Muscle of back (tissue), 11 donors: ENCODE measurements around the gene TSFM. TPM values are rescaled to one million over a fixed set of nuclear protein-coding genes. Genes with fewer than 3 reads are reported as not detected.

ENCODE experiments used
- DNase-seq, 3 donors: peaks; one replicate each; pipeline versions ENCODE4 v3.0.0 to v3.0.0-alpha.2; 2013
- polyA plus RNA-seq, 10 donors: library from polyadenylated mRNA; unstranded; fragments of 120-200 nt; gene quantifications; one replicate each; pipeline ENCODE4 v1.2.1, GENCODE V29; 2013; ENCODE audit not compliant: insufficient read length in 10 of 10

TSFM gene
- polyA plus RNA-seq, 10 donors: 22.6 to 34.7 (median 30.6) TPM

DNA sequence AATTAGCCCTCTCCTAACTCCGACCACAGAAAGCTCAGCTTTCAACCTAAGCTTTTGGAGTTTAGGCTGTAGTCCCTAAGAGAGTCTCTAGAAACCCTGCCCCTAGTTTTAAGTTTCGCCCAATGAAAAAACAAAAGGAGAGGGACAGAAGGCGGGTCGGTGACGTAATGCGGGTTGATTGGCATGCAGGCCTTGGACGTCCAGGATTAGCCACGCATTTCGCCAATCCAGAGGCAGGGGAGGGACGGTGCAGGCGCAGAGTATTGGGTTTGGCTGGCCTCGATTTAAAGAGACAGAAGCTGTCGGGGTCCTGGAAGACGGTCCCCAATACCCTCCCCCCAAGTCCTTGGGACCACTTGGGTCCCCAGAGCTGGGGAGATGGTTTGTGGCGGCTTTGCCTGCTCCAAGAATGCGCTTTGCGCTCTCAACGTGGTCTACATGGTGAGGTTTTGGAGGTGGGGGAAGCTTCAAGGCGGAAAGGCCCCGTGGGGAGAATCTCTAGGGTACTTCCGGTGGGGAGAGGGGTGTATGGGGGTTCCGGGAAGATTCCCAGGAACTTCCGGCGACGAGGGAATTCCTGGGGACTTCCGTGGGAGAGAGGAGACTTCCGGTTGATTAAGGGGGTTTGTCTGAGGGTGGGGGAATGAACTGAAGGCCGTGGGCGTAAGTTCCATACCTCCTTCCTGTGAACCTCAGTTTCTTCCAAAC lies 37.7 kb upstream of the TSFM start, which contains the start of gene TSPAN31:
Gene TSPAN31, plus strand, starts transcription at position 263 of the 708 bp plus-strand sequence. Its CDS starts 116 bp downstream, at position 379.
- DNase-seq: peak; percentile 98 to 99 (median 99)

DNA sequence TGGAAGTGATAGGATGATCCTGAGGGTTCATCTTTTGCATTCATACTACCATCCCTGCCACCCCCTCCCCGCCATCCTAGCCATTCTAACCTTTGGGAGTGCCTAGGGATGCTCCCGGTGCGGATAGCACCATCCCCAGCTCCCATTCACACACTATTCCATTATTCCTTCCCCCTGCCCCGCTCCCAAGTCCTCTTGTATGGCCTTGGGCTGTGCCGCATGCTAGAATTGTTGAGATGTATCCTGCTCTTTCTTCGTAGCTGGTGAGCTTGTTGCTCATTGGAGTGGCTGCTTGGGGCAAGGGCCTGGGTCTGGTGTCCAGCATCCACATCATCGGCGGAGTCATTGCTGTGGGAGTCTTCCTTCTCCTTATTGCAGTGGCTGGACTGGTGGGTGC lies 37.1 kb upstream of the TSFM start:
- DNase-seq: no peak

DNA sequence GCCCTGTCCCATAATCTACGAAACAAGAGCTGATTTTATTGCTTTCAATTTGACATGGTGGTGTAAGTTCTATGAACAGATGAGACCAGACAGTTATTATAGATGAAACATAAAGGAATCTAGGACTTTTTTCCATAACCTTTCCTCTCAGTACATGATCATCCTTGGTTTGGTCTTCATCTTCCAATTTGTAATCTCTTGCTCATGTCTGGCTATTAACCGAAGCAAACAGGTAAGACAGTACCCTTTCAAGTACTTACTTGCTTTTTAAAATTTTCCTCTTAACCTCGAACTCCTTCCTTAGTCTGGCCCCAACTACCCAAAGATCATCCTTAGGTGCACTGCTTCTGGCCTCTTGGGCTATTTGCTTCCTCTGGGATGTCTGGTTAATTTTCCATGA lies 36.6 kb upstream of the TSFM start:
- DNase-seq: no peak

DNA sequence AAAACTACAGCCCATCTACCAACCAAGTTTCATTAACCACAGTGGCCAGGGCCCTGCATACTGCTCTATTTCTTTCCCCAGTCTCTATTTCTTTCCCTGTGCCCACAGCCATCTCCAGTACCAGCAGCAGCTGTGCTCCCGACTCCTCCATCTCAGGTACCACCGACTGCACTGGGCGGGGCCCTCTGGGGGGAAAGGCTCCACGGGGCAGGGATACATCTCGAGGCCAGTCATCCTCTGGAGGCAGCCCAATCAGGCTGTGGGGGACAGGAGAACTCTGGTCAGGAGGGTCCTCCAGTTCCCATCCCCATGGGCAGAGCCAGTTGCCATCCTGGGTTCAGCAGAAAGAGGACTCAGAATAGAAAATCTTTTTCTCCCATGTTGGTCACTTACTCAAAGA lies 33.5 kb upstream of the TSFM start:
- no peak for DNase-seq

DNA sequence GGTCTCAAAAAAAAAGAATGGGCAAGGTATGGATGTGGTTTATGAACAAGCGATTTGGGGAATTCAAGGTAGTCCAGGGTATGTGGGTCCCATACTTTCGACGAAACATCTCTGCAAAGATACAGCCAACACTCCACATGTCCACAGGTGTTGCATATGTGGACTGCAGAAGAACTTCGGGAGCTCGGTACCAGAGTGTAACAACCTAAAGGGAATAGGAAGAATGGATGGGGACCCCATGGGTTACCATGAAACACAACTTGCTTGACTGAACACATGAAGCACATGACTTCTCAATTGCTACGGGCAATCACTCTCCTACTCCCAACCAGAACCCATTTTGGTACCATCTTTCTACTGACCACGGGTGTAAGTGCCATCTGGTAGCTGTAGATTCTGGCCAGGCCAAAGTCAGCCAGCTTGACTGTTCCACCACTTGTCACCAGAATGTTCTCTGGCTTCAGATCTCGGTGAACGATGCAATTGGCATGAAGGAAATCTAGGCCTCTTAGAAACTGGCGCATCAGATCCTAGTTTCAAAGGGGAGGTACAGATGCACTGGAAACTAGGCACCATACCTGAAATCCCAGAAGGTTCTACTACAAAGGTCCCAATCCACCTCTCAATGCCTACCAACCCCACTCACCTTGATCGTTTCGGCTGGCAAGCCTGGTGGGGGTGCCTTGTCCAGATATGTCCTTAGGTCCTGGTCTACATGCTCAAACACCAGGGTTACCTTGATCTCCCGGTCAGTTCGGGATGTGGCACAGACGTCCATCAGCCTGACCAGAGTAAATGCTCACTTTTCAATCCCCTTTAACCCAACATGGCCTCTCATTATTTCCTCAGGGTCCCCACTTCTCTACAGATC lies 31.8 kb upstream of the TSFM start:
- DNase-seq: no peak

DNA sequence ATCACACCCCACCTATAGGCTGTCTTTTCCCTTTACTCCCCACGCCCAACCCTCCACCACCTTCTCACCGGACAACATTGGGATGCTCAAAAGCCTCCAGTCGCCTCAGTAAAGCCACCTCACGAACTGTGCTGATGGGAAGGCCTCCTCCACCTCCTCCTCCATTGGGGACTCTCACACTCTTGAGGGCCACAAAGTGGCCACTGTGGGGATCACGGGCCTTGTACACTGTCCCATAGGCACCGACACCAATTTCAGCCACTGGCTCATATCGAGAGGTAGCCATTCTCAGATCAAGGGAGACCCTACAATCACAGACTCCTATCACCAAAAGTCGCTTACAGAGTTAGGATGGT lies 31.2 kb upstream of the TSFM start:
- no peak for DNase-seq

DNA sequence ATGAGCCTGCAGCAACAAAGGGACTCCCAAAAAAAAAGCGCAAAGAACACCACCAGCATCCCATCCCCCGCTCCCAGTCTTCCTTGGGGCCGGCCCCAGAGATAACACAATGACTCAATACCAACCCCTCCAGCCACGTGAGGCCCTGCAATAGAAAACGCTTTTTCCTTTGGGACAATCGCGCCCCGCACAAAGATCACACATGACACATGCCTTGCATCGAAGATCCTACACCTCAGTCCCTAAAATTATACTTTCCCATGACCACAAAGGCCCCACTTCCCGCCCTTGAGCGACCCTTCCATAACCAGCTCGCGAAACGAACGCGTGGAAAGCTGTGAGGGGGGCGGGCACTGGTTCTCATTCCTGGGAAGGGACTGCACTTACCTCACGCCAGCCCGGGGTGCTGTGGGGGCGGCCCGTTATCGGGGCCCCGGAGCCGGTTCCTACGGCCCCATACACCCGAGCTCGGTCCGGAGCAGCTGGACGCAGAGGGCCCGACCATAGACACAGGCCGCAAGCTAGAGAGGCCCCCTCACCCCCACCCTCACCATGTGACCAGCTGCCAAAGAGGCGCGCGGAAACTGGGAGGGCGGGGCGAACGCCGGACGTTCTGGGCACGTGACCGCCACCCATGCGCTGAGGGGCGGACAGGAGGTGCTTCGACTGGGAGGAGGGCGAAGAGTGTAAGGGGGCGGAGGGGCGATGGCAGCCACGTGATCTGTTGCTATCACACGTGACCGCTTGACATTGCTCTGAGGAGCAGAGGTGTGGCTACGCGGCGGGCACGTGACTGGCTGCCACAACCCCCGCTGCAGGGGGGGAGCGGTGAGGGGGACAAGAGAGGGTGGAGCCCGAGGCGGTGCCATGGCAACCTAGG lies 30.6 kb upstream of the TSFM start, which contains the start of gene CDK4:
Gene CDK4, minus strand, starts transcription at position 523 of the 880 bp plus-strand sequence. CDS start 593 bp downstream, outside the sequence.
- DNase-seq: peak; percentile 99 to 100 (median 99)

DNA sequence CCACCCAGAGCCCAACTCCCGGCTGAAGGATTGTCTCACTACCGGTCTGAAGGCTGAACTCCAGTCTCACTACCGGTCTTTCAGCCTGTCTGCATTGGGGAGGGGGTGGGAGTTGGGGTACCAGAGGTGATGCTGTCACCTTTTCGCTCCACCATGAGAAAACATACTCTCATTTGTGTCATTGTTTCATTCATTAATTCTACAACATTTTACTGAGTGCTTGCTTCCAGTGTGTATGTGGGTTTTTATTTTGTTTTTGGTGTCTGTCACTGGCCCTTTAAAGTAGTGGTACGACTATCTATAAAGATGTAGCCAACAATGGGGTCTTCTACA lies 30.0 kb upstream of the TSFM start:
- no peak for DNase-seq

DNA sequence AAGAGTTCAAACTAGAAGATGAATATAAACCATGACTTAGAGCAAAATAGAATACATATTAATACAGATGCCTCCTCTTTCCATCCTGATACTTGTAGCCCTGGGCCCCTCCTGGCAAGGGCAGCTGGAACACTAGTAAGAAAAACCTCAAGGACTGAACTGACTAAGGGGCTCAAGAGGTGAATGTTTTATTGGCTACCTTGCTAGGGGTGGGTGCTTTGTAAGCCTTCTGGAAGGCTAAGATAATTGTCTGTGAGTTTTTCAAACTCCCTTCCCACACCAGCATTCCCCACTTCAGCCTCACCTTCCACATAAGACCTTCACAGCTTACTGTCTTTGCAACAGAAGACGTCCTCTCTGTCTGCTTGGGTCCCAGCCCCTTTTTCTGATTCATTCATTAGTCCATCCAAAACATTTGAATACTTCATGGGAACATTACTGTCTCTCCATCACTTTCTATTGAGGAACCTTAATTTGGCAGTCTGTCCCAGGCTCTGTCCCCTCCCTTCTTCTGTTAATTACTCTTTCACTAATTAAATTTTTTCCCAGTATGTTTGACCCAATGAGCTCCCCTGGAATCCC lies 28.7 kb upstream of the TSFM start:
- no peak for DNase-seq

DNA sequence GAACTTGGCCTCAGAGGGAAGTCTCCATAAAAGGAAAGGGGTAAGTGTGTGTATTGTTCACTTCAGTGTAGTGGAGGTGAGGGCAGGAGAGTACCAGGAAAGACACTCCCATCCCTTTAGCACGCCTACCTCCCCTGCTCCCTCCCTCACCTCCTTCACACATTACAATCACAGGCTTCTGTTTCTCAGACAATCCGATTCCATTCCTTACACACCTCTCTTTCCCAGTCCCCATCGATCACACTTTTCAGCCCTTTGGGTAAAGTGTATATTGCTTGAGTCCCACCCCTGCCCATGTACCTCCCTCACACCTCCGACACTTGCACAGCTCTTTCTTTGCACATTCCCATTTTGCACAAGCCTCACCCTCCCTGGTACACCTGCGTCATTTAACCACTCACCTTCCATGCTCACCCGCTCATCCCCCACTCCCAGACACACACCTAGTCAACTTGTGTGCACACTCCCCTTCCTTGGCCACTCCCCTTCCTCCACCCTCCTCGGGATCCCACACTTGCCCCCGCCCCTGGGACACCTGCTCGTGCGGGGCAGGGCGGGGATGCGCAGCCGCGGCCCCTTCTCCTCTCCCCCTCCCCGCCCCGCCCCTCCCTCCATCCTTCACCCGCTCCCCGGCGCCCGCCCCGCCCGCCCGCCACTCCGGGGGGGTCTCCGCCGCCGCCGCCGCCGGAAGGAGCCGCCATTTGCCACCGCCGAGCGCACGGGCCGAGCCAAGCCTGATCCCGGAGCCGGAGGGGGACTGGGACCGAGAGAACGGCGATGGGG lies 28.0 kb upstream of the TSFM start, which contains the start of gene MARCHF9:
Gene MARCHF9, plus strand, starts transcription at position 693 of the 783 bp plus-strand sequence. CDS start 426 bp downstream, outside the sequence.
- DNase-seq: peak in 1 of 3 donors; percentile 50

DNA sequence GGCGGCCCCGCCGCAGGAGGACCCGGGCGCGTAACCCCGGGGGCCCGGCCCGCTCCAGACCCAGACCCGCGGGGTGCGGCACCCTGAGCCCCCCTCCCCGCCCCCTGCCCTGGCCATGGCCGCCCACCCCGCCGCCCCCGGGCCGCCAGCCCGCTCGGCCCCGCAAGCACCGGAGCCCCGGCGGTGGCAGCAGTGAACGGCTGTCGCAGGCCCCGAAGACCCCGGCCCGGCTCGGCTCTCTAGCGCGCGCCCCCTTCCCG lies 27.5 kb upstream of the TSFM start:
- DNase-seq: no peak

DNA sequence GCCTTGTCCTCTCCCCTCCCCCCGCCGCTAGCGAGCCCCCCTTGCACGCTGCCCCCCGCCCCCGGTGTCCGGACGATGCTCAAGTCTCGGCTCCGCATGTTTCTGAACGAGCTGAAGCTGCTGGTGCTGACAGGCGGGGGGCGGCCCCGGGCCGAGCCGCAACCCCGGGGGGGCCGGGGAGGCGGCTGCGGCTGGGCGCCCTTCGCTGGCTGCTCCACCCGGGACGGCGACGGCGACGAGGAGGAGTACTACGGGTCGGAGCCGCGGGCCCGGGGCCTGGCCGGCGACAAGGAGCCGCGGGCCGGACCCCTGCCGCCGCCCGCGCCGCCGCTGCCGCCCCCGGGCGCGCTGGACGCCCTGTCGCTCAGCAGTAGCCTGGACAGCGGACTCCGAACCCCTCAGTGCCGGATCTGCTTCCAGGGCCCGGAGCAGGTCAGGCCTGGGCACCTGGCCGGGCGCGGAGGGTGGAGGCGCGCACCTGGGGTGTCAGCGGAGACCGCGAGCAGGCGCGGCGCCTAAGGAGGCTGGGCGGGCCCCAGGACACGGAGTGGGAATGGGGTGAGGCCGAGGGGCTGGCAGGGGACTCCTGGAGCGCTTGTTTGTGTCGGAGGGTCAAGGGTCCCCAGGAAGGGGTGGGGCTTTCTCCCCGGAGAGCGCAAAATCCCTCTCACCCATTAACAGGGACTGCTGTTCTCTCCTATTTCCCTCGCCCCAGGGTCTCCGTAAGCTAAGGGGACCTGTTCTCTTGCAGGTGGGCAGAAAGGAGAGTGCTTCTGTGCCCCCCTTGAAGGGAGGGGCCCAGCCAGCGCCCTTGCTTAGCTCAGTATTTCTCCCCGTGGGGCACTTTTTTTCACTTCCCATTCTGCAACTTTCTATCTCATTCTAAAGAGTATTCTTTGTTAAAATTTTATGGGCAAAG lies 26.9 kb upstream of the TSFM start:
- peak in 1 of 3 donors; percentile 40 for DNase-seq

DNA sequence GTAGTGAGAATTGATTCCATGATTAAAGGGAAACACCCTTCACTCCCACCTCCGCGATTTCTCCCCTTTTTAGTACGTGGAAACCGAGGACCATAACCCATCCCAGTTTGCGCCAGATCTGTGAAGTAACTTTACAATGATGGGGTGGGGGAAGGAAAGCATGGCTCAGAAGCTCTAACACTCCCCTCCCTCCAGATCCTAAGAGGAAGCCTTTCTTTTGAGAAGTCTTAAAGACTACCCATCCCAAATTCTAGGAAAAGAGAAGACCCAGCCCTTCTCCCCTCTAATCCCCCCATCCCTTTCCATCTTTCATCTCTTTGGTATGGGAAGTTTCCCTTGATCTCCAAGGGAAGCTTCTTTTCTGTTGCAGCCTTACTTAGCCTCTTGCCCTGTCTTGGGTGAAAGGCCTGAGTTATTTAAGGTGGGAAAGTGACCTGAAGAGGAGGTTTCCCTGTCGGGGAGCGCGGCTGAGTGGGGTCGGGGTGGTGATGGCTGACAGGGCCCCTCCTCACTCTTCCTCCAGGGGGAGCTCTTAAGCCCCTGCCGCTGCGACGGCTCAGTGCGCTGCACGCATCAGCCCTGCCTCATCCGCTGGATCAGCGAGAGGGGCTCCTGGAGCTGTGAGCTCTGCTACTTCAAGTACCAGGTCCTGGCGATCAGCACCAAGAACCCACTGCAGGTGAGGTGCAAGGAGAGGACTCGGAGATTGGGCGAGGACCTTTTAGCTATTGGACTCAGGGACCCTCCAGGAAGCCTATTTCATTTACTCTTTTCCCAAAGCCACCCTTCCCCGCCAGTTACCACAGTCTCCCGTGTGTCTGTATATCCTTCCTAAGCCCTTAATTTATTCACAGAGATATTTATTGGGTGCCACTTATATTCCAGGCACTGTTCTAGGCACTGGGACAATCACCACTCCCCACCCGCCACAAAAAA lies 25.9 kb upstream of the TSFM start:
- peak in 1 of 3 donors; percentile 39 for DNase-seq

DNA sequence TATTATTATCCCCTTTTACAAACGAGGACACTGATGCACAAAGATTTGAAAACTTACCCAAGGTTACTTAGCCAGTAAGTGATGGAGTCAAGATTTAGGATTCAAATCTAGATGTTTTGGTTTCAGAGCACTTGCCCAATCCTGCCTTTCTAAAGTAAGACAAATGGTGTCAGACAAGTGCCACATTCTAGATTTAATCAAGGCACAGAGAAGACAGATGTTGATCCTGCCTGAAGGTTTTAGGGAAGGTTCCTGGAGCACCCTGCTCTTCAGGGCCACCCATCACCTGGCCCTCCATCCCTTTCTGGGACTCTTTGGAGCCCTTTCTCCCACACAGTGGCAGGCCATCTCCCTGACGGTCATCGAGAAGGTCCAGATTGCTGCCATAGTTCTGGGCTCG lies 24.8 kb upstream of the TSFM start:
- no peak for DNase-seq

DNA sequence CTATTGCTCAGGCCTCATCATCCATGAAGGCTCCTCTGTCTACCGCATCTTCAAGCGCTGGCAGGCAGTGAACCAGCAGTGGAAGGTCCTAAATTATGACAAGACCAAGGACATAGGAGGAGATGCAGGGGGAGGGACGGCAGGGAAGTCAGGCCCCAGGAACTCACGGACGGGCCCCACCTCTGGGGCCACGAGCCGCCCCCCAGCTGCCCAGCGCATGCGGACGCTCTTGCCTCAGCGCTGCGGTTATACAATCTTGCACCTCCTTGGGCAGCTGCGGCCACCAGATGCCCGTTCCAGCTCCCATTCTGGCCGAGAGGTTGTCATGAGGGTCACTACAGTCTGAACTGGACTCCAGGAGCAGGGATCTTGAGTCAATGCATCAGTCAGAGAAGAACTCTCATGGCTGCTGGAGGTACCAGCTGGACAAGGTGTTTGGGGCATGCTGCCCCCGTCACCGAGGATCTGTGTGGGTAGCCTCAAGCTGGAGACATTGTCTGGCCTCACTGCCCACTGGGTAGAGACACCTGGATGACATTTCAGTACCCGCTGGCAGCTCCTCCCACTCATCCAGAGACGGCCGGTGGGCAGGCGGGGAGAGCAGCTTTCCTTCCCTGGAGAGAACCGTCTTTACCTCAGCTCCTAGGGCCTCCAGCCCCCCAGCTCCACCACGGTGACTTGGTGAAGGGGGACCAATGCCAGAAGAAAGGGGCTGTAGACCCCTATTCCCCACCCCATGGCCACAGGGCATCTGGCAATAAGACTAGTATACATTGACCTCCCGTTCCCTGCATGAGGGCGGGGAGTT lies 23.8 kb upstream of the TSFM start:
- DNase-seq: no peak

DNA sequence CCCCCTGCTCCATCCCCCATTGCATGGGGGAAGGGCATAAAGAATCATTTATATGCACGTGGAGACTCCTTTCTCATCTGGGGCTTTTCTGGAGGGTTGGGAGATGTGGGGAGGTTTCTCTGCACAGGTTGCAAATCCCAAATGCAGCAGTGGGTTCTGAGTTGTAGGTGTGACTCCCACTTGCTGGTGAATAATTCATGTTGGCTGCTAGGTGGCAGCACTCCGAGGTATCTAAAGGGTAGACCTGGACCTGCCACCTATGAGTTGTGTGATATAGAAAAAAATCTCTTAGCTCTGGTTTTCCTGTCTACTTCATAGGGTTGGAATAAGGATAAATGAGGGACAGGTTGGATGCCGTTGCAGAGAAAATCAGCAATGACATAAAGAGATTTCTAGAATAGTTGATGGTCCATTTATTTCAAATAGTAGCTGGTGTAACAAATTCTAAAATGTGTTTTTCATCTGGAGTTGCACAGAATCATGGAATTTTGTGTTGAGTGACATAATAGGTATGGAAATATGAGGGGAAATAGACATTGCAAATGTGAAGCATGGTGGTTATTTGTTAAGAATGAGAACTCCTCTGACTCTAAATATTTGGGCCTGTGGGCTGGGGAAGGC lies 23.1 kb upstream of the TSFM start:
- DNase-seq: no peak

DNA sequence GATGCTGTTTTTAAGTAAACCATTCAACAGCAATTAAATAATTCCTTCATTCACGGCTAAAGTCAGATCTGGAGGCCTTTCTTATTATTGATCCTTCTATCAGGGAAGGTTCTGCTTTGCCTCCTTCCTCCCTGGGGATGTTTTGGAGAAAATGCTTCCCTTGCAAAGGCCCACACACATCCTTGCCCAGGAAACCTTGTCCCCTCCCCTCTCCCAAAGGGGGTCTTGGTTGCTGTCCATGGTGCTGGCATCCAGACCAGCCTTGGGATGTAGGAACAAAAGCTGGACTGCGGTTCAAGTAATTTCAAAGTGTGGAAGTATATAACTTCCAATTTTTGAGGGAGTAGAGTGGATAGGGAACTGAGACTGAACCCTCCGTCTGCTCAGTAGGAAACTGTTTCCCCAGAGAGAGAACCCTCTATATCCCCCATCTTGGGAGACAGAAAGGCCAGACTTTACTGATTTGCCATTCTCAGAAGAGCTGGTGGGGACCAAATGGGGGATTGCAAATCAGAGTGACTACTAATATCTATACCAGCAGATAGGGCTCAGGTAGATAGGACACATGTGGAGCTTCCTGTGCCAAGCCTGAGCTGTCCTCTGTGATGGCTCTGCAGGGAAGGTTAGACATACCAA lies 22.1 kb upstream of the TSFM start:
- DNase-seq: peak in 1 of 3 donors; percentile 32
